Prostate gland (tissue), 2 donors: ENCODE results near the gene ZNF324B.
"Not testable (repeated sequence)": the region's sequence is repeated elsewhere in the genome, so short reads cannot be mapped to it uniquely, and the experiment has no call there.

Experiments
- CTCF ChIP-seq, 4 experiments: fragments of 200-600 bp in 2 of 4; fragments of 450-650 bp in 2 of 4; sonication (generic) in 2 of 4; IDR thresholded peaks; 1 replicate in 3 of 4; 2 replicates in 1 of 4; pipeline ENCODE4 v1.5.1; 2016 to 2019; ENCODE audit warnings: antibody characterized with exemption in 4 of 4, mild to moderate bottlenecking in 2 of 4, moderate library complexity in 2 of 4
- POLR2AphosphoS5 ChIP-seq: sonication (generic); formaldehyde crosslinking; IDR thresholded peaks from one replicate; pipeline ENCODE4 v1.6.1; 2017; ENCODE audit warnings: antibody characterized with exemption

- TF ChIP-seq POLR2AphosphoS5; CTCF (IDR thresholded peaks at IDR 0.05): not testable (repeated sequence)
These were observed 19.6 kb downstream of the ZNF324B start for GRCh38 chr19:58470837-58471543.
